ENCODE results near the gene MZT1. TPM values are rescaled to one million over a fixed set of nuclear protein-coding genes. Genes with fewer than 3 reads are reported as not detected.
A peak's percentile ranks its signal among the peaks of the same experiment; 100 is the strongest.
"Not testable (repeated sequence)": the region's sequence is repeated elsewhere in the genome, so short reads cannot be mapped to it uniquely, and the experiment has no call there.

The MZT1 gene
- total and polyA plus RNA-seq, 4 donors = 7.4 to 15.5 (median 9.9) TPM

DNA sequence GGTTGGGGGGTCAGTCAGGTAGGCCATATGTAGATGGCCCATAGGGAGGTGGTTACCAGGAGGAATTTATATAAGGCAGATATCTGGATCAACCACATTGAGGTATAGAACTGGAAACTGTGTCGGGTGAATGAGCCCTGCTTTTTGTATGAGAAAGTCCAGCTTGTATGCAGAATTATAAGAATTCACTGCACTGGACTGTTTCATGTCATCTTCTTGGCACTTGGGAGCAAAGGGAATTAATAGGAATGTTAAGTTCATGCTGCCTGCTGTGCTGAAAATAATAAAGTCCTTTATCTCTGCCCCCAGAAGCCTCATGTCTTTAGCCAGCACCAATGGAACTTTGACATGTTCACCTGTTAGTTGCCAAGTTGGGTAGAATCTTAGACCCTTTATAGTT, 12.6 kb upstream of the MZT1 start:
- H3K4me3 ChIP-seq (ENCODE audit: low read length in 2 of 2) = no peak overlapping the region
- H3K4me1 ChIP-seq (ENCODE audit: control insufficient read depth in 1 of 2, insufficient read depth in 2 of 2, low read length in 2 of 2) = no peaks in the 10 kb centered on the region
- ATAC-seq (ENCODE audit: low FRiP score) (no peak), DNase-seq (no peak)
- H3K36me3 ChIP-seq (ENCODE audit: control insufficient read depth in 1 of 2, insufficient read depth in 2 of 2, low read length in 1 of 2) = peaks cover 0 to 2% of the 10 kb centered on the region in 2 donors
- no peak overlapping the region for H3K27ac ChIP-seq (ENCODE audit: low read depth in 1 of 2, low read length in 2 of 2)
- H3K9me3 ChIP-seq (ENCODE audit: control insufficient read depth, low read length) = no peaks in the 10 kb centered on the region
- no peaks in the 10 kb centered on the region for H3K27me3 ChIP-seq (ENCODE audit: control insufficient read depth in 1 of 2, insufficient read depth in 2 of 2, low read length in 1 of 2)
- WGBS, 2 donors = 55 to 82% methylated on average over 1 of the region's 1 CpG
- intact Hi-C loops (cut with DNase I) = no loop called here

DNA sequence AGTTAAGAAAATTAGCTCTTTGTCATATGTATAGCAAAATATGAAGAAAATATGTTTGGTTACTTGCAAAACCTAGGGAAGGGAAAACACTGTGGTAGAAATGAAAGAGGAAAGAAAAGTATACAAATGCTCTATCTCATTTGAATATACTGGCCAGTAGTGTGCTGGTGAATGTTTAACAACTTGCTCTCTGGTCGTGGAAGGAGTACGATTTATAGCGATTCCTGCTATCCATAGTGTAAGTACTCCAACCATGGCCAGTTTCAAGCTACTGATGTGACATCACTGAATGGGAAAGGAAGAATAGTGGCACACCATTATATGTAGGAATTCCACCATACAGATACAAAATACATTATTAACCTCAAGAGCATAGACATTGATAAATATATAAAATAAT, 9.6 kb upstream of the MZT1 start:
- Histone ChIP-seq H3K27ac (ENCODE audit: low read depth in 1 of 2, low read length in 2 of 2) (no peak overlapping the region), H3K4me3 (ENCODE audit: low read length in 2 of 2) (no peak overlapping the region), H3K4me1 (ENCODE audit: control insufficient read depth in 1 of 2, insufficient read depth in 2 of 2, low read length in 2 of 2) (no peaks in the 10 kb centered on the region), H3K27me3 (ENCODE audit: control insufficient read depth in 1 of 2, insufficient read depth in 2 of 2, low read length in 1 of 2) (no peaks in the 10 kb centered on the region), H3K9me3 (ENCODE audit: control insufficient read depth, low read length) (no peaks in the 10 kb centered on the region), H3K36me3 (ENCODE audit: control insufficient read depth in 1 of 2, insufficient read depth in 2 of 2, low read length in 1 of 2) (peaks cover 0 to 2% of the 10 kb centered on the region in 2 donors)
- WGBS, 2 donors = 81 to 90% methylated on average over 3 of the region's 3 CpGs
- no peak for DNase-seq
- intact Hi-C loops (cut with DNase I) = no loop called here
- no peak for ATAC-seq (ENCODE audit: low FRiP score)

DNA sequence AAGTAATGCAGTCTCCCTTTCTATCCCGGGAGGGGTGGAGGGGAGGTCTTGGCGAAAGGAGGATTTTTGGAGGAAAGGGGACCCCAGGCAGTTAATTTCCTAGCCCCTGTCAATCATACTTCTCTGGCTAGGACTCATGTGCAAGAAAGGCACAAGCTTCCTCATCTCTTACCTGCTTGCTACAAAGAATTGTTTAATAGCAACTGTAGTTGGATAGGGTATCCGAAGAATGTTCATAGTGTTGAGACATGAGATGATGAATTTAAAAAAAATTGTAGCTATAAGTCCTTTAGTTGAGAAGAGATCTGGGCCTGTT, 819 bp upstream of the MZT1 start:
- ATAC-seq (ENCODE audit: low FRiP score) (no peak), DNase-seq (no peak)
- no peaks in the 10 kb centered on the region for H3K36me3 ChIP-seq (ENCODE audit: control insufficient read depth in 1 of 2, insufficient read depth in 2 of 2, low read length in 1 of 2)
- 2% methylated on average over 3 of the region's 3 CpGs for WGBS, 2 donors
- H3K4me3 ChIP-seq (ENCODE audit: low read length in 2 of 2) = peak overlapping the region; percentile 30 to 51
- no peaks in the 10 kb centered on the region for H3K4me1 ChIP-seq (ENCODE audit: control insufficient read depth in 1 of 2, insufficient read depth in 2 of 2, low read length in 2 of 2)
- no peak overlapping the region for H3K27ac ChIP-seq (ENCODE audit: low read depth in 1 of 2, low read length in 2 of 2)
- intact Hi-C loops (cut with DNase I) = loop anchor here in 1 of 2 donors (5.0 kb wide), 1 partner anchor 54 kb away; the partner anchor contains the start of genes DIS3 and PIBF1
- H3K27me3 ChIP-seq (ENCODE audit: control insufficient read depth in 1 of 2, insufficient read depth in 2 of 2, low read length in 1 of 2) = no peaks in the 10 kb centered on the region
- H3K9me3 ChIP-seq (ENCODE audit: control insufficient read depth, low read length) = no peaks in the 10 kb centered on the region

DNA sequence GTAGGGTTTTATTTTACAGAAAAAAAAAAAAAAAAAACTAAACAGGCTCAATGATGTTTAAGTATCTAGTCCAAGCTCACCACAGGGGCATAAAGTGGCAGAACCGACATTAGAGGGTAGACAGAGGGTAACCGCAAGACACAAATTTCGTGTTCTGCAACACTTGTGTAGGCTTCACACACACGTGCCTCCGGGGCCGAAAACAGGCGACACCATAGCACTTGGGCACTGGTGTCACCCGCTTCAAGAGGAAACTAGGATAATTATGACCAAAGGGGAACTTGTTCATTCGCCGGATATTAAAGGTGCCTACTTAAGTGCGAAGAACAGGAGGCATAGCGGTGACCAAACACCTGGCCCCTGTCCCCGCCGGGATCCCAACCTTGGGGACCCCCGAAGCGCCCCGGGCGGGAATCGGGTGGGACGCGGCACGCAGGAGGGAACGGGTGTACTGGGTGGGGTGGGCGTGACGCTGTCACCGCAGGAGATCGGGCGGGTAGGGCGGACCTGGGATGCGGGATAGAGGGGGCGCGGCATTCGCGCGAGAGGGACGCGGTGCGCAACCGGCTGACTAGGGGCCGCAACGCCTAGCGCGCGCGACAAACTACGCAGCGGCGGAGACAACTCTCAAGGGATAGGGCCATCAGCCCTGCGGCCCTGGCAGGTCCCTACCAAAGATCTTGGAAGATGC, 558 bp downstream of the MZT1 start:
- intact Hi-C loops (cut with DNase I) = loop anchor here in 1 of 2 donors (5.0 kb wide), 1 partner anchor 55 kb away; the partner anchor contains the start of genes DIS3 and PIBF1
- H3K27ac ChIP-seq (ENCODE audit: low read depth in 1 of 2, low read length in 2 of 2) = peak overlapping the region in 1 of 2 donors; percentile 39
- no peaks in the 10 kb centered on the region for H3K4me1 ChIP-seq (ENCODE audit: control insufficient read depth in 1 of 2, insufficient read depth in 2 of 2, low read length in 2 of 2)
- H3K4me3 ChIP-seq (ENCODE audit: low read length in 2 of 2) = peak overlapping the region; percentile 65 to 98
- no peaks in the 10 kb centered on the region for H3K36me3 ChIP-seq (ENCODE audit: control insufficient read depth in 1 of 2, insufficient read depth in 2 of 2, low read length in 1 of 2)
- DNase-seq (peak; percentile 64 to 80), ATAC-seq (ENCODE audit: low FRiP score) (peak; percentile 66)
- H3K27me3 ChIP-seq (ENCODE audit: control insufficient read depth in 1 of 2, insufficient read depth in 2 of 2, low read length in 1 of 2) = no peaks in the 10 kb centered on the region
- WGBS, 2 donors = 1 to 2% methylated on average over 41 to 49 of the region's 49 CpGs
- H3K9me3 ChIP-seq (ENCODE audit: control insufficient read depth, low read length) = no peaks in the 10 kb centered on the region

DNA sequence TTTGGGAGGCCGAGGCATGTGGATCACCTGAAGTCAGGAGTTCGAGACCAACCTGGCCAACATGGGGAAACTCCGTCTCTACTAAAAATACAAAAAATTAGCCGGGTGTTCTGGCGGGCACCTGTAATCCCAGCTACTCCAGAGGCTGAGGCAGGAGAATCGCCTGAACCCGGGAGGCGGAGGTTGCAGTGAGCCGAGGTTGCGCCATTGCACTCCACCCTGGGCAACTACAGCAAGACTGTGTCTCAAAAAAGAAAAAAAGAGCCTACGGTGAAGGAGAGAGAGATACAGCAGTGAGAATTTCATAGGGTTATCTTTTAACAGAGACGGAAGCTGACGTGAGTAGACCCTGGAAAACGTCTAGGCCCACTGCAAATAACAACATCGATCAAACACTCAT, 1.2 kb downstream of the MZT1 start:
- not testable (repeated sequence) for H3K27me3 ChIP-seq (ENCODE audit: control insufficient read depth in 1 of 2, insufficient read depth in 2 of 2, low read length in 1 of 2); H3K4me3 ChIP-seq (ENCODE audit: low read length in 2 of 2); H3K27ac ChIP-seq (ENCODE audit: low read depth in 1 of 2, low read length in 2 of 2); H3K9me3 ChIP-seq (ENCODE audit: control insufficient read depth, low read length); H3K36me3 ChIP-seq (ENCODE audit: control insufficient read depth in 1 of 2, insufficient read depth in 2 of 2, low read length in 1 of 2); H3K4me1 ChIP-seq (ENCODE audit: control insufficient read depth in 1 of 2, insufficient read depth in 2 of 2, low read length in 2 of 2); DNase-seq; ATAC-seq (ENCODE audit: low FRiP score)
- intact Hi-C loops (cut with DNase I) = loop anchor here in 1 of 2 donors (5.0 kb wide), 1 partner anchor 56 kb away; the partner anchor contains the start of genes DIS3 and PIBF1
- WGBS, 2 donors = 88 to 91% methylated on average over 15 of the region's 15 CpGs

DNA sequence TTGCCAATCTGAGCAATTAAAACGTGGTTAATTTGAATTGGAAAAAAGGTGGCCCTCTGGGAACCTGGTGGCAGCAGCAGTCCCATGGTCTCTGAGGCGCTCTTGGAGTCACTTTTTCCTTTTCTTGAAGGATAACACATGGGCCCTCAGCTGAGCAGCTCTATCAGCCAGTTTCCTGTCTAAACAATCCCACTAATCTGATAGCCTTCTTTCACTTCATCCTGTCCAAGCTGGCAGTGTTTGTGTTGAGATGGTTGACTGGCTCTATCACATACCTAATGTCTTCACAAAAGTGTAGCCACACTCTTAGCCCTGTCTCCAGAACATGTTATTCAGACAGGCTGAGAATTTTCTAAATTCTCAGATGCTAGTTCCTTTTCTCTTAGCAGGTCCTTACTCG, 10.7 kb downstream of the MZT1 start:
- no peak for ATAC-seq (ENCODE audit: low FRiP score)
- no peaks in the 10 kb centered on the region for H3K27me3 ChIP-seq (ENCODE audit: control insufficient read depth in 1 of 2, insufficient read depth in 2 of 2, low read length in 1 of 2)
- peaks cover 3% of the 10 kb centered on the region for H3K9me3 ChIP-seq (ENCODE audit: control insufficient read depth, low read length)
- peaks cover 3 to 6% of the 10 kb centered on the region in 2 donors for H3K36me3 ChIP-seq (ENCODE audit: control insufficient read depth in 1 of 2, insufficient read depth in 2 of 2, low read length in 1 of 2)
- whole genome bisulfite sequencing, 2 donors = 51 to 53% methylated on average over 3 of the region's 3 CpGs
- no peaks in the 10 kb centered on the region for H3K4me1 ChIP-seq (ENCODE audit: control insufficient read depth in 1 of 2, insufficient read depth in 2 of 2, low read length in 2 of 2)
- DNase-seq = no peak
- intact Hi-C loops (cut with DNase I) = no loop called here
- H3K4me3 ChIP-seq (ENCODE audit: low read length in 2 of 2) = no peak overlapping the region
- H3K27ac ChIP-seq (ENCODE audit: low read depth in 1 of 2, low read length in 2 of 2) = no peak overlapping the region

DNA sequence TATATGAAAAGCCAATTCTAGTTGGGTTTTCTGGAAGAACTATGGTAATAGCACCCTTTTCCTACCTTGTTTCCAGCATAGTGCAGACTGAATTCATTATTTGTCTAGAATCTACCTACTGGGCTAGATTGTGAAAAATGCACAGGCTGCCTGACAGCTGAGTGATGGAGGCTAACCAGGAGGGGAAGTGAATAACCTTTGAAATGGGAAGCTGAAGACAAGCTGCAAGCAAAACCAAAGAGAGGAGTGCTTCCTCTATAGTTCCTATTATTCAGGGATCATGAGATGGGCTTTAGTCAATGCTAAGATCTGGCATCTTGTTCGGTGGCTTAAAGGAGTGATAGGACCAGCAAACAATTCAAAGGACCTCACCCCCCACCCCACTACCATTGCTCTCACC, 26.9 kb downstream of the MZT1 start:
- WGBS, 2 donors = 15 to 22% methylated on average over 1 of the region's 1 CpG
- no peak overlapping the region for H3K4me3 ChIP-seq (ENCODE audit: low read length in 2 of 2)
- intact Hi-C loops (cut with DNase I) = no loop called here

DNA sequence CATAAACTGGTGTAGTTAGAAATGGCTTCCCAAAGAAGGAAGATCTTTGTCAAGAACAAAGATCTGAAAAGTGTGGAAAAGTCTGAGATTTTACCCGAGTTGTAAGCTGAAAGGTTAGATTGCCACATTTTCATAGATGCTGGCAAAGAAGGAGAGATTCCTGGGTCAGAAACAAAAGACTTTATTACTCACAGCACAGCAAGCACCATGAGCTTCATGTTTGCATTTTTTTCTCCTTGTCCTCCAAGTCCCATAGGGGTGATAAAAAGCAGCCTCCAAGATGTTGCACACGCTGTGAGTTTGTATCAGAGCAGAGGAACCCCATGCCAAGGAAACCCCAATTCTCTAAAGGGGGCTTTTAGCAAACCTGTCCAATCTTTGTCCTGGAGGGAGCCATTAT, 29.3 kb downstream of the MZT1 start:
- Histone ChIP-seq H3K4me3 (ENCODE audit: low read length in 2 of 2) (no peak overlapping the region), H3K27ac (ENCODE audit: low read depth in 1 of 2, low read length in 2 of 2) (no peak overlapping the region), H3K36me3 (ENCODE audit: control insufficient read depth in 1 of 2, insufficient read depth in 2 of 2, low read length in 1 of 2) (no peaks in the 10 kb centered on the region), H3K27me3 (ENCODE audit: control insufficient read depth in 1 of 2, insufficient read depth in 2 of 2, low read length in 1 of 2) (no peaks in the 10 kb centered on the region), H3K4me1 (ENCODE audit: control insufficient read depth in 1 of 2, insufficient read depth in 2 of 2, low read length in 2 of 2) (no peaks in the 10 kb centered on the region), H3K9me3 (ENCODE audit: control insufficient read depth, low read length) (peaks cover under 1% of the 10 kb centered on the region)
- 49 to 63% methylated on average over 2 of the region's 2 CpGs for WGBS, 2 donors
- DNase-seq (no peak), ATAC-seq (ENCODE audit: low FRiP score) (no peak)
- intact Hi-C loops (cut with DNase I) = no loop called here

More for the DNA sequence above, 26.9 kb downstream of the MZT1 start:
- no peak for DNase-seq
- no peak overlapping the region for H3K27ac ChIP-seq (ENCODE audit: low read depth in 1 of 2, low read length in 2 of 2)
- no peaks in the 10 kb centered on the region for H3K27me3 ChIP-seq (ENCODE audit: control insufficient read depth in 1 of 2, insufficient read depth in 2 of 2, low read length in 1 of 2)
- no peaks in the 10 kb centered on the region for H3K4me1 ChIP-seq (ENCODE audit: control insufficient read depth in 1 of 2, insufficient read depth in 2 of 2, low read length in 2 of 2)
- ATAC-seq (ENCODE audit: low FRiP score) = no peak
- H3K9me3 ChIP-seq (ENCODE audit: control insufficient read depth, low read length) = no peaks in the 10 kb centered on the region
- no peaks in the 10 kb centered on the region for H3K36me3 ChIP-seq (ENCODE audit: control insufficient read depth in 1 of 2, insufficient read depth in 2 of 2, low read length in 1 of 2)

DNA sequence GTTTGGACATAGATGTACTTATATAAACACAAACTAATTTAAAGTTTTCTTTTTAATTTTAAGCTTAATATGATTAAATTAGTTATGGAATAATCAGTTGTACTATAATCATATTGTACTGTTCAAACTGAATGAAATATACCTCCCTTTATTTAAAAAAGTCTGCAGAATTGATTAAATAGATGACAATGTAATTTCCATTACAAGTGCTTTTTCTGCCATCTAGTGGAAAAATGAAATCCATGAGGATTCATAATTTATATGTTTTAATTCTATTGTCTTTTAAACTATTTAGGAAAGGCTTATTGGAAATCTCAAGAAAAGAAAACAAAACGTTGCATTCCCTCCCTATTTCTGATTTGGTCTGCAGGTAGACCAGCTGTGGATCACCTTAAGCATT, 30.9 kb downstream of the MZT1 start:
- H3K36me3 ChIP-seq (ENCODE audit: control insufficient read depth in 1 of 2, insufficient read depth in 2 of 2, low read length in 1 of 2) = no peaks in the 10 kb centered on the region
- no peaks in the 10 kb centered on the region for H3K4me1 ChIP-seq (ENCODE audit: control insufficient read depth in 1 of 2, insufficient read depth in 2 of 2, low read length in 2 of 2)
- H3K27me3 ChIP-seq (ENCODE audit: control insufficient read depth in 1 of 2, insufficient read depth in 2 of 2, low read length in 1 of 2) = no peaks in the 10 kb centered on the region
- intact Hi-C loops (cut with DNase I) = no loop called here
- H3K27ac ChIP-seq (ENCODE audit: low read depth in 1 of 2, low read length in 2 of 2) = no peak overlapping the region
- H3K4me3 ChIP-seq (ENCODE audit: low read length in 2 of 2) = no peak overlapping the region
- H3K9me3 ChIP-seq (ENCODE audit: control insufficient read depth, low read length) = peaks cover 3% of the 10 kb centered on the region
- DNase-seq (no peak), ATAC-seq (ENCODE audit: low FRiP score) (no peak)
- WGBS, 2 donors = 5 to 7% methylated on average over 1 of the region's 1 CpG

Measured in aorta (tissue), 5 donors.